Measurements from ENCODE around the gene ADAMTSL2.

The ADAMTSL2 gene

DNA sequence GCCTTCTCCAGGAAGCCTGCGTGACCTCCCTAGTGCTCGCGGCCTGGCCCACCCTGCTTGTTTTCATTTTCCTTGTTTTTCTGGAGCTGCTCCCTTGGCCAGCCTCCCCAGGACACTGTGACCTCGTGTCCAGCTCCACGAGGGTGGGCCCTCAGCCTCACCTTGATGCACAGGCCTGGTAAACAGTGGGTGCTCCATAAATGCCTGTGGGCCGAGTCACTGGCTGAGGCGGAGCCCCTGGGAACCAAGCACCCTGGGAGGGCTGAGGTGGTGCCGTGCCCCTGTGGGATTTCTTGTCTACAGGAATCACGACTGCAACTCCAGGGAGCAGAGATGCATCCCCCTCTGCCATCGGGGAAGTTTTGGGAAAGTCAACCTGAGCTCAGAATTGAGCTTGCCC, 57.5 kb downstream of the ADAMTSL2 start:
- DNase-seq: no peak

DNA sequence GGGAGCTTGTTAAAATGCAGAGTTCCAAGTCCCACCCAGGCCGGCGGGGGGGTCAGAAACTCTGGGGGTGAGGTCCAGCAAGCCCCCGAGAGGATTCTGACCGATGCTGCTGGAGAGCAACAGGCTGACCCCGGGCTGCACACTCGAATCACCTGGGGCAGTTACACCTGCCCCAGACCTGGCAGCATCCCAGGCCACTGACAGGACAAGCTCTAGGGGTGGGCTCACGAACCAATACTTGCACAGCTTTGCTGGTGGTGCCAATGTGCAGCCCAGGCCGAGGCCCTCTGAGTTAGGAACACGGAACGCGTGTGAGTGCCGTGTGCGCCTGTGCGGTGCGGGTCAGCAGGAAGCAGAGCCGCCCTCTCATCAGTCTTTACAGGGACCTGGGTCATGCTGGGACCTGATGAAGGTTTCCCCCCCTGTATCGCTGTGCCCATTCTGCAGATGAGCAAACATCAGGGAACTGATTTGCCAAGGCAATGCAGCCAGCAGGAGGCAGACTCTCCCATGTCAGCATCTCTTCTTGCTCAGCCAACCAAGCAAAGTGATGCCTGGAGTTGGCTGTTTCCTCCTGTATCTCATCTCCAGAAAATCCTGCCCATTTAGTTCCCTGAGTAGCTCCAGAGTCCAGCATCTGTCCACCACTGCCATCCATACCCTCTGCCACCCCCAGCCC, 58.4 kb downstream of the ADAMTSL2 start:
- peak in 1 of 5 donors; percentile 10 for DNase-seq

DNA sequence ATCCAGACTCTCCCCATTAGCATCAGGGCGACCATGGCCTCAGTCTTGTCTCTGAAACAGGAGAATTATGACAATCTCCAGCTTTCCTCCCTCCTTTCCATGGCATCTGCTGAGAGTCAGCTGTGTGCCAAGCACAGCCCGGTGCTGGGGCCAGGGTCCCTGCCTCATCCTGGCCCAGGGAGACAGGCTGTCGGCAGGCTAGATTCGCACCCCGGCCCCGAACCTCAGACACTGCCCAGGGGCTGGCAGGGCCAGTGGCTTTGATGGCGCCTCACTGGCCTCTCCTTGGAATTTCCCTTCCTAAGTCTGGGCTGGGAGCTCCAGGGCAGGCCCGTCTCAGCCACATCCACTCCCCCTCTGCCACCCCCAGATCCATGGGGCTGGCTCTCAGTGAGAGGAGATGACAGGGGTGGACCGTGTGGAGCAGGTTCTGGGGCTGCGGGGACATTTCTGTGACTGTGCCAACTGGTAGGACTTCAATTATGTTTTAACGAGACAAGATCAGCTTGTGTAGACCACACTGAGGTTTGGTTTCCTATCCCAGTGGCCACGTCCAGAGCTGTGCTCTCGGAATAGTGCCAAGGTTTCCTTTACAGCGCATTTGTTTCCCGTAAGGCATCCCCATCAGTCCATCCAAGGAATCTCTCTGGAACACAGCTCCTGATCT, 59.2 kb downstream of the ADAMTSL2 start:
- no peak for DNase-seq

DNA sequence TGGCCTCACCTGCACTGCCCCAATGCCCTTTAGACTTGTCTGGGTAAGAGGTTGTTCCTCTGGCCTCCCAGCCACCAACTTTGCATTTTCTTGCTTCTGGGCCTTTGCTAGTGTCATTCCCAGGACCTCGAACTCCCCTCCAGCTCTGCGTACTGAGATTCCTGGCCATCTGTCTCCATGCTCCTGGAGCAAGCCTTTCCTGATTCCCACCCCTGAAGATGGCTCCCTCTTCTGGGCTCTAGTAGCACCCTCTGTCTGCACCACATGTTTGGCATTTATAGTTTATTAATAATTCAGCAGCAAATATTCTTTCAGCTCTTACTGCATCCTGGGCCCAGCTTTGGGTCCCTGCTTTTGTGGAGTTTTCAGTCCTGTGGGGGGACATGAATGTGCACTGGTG, 59.8 kb downstream of the ADAMTSL2 start:
- no peak for DNase-seq

DNA sequence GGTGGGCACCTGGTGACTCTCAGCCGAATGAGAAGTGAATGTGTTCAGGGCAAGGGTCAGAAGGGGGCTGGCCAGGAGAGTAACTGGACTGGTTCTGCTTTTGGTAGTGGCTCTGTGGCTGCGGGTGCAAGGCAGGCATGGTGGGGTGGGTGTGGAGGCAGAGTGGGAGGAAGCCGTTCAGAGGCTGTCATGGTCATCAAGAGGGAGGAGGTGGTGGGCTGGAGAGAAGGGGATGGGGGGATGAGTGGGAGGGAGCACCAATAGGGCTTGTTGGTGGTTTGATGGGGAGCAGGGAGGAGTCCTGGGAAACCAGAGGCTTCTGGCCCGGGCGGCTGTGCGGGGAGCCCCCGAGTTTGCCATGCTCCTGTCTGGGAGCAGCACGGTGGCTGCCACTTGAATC, 61.4 kb downstream of the ADAMTSL2 start:
- DNase-seq: no peak

DNA sequence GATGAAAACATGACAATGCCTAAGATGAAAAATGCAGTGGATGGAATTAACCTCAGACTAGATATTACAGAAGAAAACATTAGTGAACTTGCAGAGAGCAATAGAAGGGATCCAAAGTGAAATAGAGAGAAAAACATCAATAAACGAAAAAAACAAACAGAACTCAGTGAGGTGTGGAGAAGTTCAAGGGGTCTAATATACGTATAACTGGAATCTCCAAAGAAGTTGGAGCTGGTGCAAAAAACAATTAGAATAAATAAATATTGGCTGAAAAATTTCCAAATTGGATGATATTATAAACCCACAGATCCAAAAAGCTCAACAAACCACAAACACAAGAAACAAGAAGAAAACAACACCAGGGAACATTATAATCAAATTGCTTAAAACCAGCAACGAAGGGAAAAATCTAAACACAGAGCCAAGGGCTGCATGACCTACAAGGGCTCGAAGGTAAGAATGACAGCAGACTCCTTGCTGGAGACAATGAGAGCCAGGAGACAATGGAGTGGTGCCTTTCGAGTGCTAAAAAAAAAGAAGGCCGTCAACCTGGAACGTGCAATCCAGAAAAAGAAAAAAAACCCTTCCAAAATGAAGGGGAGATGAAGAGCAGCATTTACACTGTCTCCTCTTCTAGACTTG, 62.9 kb downstream of the ADAMTSL2 start:
- no peak for DNase-seq

DNA sequence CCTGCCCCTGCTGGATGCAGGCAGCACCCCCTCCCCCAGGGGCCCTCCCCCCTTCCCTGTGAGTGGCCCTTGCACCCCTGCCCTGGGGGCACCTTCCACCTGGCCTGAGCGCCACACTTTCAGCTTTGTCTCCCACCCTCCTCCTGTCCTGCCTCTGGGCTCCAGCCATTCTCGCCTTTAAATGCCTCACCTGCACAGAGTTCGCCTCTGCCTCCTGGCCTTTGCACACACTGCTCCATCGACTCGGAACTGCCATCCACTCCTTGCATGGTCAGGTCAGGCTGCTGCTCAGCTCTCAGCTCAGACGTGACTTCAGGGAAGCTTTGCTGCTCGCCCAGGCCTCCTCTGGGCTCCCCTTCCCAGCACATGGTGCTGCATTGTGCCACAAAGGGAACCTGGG, 64.5 kb downstream of the ADAMTSL2 start:
- DNase-seq: no peak

DNA sequence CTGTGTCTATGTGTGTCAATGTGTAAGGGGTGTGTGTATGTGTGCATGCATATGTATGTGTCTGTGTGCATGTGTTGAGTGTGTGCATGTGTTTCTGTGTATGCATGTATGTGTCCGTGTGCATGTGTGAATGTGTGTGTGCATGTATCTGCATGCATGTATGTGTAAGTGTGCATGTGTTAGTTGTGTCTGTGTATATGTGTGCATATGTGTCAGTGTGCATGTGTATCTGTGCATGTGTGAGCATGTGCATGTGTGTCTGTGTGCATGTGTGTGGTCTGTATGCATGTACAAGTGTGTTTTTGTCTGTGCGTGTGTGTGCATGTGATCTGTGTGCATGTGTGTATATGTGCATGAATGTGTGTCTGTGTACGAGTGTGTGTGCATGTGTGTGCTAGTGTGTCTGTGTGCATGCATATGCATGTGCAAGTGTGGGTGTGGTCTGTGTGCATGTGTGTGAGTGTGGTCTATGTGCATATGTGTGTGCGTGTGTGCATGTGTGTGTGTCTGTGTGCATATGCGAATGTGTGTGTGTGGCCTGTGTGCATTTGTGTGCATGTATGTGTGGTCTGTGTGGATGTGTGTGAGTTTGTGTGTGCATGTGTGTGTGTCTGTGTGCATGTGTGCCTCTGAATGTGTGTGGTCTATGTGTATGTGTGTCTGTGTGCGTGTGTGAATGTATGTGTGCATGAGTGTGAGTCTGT, 65.1 kb downstream of the ADAMTSL2 start:
- no peak for DNase-seq

DNA sequence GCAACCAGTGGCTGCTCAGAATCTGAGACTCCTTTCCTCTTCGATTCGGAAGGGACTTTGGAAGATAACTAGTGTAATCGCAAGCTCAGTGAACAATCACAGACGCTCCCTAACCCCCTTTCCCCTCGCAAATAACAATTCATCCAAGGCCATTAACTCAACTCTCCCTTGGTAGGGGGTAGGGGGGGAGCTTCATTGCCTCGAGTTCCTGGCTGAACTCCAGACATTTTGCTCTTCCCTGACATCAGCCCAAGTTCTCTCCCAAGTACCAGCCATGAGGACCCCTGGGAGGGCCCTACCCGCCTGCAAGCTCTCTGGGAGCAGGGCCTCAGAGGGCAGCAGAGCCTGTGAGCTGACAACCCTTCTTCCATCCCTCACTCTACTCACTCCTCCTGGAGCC, 66.2 kb downstream of the ADAMTSL2 start:
- no peak for DNase-seq

DNA sequence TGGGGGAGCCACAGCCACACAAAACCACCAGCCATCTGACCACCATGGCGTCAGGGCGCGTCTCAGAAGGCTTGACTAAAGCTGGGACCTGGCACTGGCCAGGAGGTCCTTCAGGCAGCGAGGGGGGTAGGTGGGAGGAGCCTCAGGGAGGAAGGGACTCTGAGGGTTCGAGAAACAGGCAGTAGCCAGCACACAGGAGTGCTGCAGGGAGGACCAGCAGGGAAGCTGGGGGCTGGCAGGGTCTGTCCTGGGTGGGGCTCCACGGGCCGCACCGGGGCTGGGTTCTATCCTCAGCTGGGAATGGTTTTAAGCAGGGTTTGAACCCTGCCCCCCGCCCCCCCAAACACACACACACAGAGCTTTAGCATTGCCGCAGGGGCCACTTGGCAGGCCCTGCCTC, 67.2 kb downstream of the ADAMTSL2 start:
- DNase-seq: no peak

DNA sequence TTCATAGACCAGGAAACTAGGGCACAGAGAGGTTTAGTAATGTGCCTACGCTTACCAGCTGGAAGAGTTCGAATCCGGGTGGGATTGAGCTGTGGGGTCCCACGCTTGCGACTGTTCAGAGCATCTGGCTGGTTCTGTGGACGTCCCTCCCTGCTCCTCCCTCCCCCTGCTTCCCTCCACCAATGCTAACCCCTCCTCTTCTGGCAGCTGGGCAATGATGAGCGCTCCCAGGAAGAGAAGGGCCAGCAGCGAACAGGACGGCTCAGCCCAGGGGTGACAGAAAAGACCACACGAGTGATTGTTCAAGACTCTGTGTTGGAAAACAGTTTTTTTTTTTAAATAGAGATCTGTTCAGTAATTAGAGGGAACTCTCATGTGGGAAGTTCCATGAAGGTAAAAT, 67.8 kb downstream of the ADAMTSL2 start:
- no peak for DNase-seq

DNA sequence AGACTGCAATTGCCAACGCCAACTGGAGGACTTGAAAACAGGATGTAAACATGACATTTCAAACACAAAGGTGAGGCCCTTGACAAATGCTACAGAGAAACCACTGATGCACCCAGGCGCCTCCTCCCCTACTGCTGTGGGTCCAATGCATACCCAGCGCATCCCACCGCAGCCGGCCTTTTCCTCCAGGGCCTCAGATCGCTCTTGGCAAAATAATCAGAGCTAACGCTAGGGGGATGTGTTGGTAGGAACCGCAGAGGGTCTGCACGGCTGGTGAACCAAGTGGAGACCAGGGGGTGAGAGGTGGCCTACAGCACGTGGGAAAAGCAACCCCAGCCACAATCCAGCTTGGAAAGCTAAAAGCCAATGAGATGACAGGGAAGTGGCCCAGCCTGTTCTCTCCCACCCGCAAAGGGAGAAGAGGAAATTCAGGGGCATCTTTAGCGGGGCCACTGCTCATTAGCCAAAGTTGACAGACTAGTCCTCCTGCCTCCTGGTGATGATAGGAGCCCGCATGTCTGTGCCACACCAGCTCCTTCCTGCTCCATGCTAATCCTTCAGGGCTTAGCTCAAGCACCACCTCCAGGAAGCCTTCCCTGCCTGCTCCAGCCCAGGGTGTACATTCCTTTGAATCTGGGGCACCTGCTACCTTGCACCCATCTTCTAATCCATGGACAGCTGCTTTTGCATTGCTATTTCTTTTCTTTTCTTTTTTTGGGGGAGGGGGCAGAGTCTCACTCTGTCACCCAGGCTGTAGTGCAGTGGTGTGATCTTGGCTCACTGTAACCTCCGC, 68.8 kb downstream of the ADAMTSL2 start:
- DNase-seq: no peak

DNA sequence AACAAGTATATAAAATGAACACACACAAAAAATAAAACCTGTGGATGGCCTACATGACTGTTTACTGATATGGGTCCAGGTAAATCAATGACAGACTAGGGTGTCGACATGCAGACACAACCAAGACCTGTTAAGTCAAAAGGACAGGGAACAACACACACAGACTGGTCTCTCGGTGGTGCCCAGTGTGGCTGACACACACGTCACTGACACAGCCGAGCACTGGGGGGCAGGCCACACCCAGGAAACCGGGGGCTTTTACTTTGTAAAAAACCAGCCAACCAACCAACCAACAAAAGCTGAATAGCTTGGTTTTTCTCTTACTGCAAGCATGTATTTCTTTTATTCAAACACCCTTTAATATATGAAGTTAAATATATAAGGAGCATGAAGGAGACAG, 69.7 kb downstream of the ADAMTSL2 start:
- DNase-seq: peak in 1 of 5 donors; percentile 13

DNA sequence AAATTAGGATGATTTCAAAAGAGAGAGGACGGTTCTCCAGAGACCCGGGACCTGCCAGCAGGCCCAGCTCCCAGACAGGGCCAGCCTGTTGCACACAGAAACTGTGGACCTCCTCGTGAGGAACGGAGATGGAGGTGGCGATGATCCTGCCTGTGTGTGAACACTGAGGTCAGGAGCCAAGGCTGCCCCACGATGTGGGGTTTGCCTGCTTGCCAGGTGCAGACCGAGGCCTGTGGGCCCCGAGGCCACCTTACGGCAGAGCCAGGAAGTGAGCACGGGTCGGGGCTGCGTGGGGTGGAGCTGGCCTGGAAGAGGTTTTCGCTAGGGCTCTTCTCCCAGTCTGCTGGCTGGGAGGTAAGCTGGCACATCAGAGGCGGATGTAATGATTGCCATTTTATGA, 70.4 kb downstream of the ADAMTSL2 start:
- no peak for DNase-seq

DNA sequence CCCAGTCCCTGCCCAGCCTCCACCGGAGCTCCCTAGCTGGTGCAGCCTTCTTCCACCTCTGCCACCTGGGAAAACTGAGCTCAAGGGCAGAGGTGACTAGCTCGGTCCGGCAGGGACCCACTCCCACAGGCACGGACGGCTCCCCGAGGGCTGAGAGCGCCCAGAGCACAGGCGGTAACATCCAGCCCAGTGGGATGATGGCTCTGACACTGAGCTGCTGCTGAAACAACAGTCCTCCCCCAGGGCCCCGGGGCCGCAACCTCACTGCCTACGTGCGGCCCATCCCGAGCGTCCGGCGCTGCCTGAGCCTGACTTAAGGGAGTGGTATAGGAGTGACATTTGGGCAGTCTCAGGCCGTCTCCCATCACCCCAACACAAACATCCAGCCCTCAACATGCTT, 70.9 kb downstream of the ADAMTSL2 start:
- DNase-seq: no peak

DNA sequence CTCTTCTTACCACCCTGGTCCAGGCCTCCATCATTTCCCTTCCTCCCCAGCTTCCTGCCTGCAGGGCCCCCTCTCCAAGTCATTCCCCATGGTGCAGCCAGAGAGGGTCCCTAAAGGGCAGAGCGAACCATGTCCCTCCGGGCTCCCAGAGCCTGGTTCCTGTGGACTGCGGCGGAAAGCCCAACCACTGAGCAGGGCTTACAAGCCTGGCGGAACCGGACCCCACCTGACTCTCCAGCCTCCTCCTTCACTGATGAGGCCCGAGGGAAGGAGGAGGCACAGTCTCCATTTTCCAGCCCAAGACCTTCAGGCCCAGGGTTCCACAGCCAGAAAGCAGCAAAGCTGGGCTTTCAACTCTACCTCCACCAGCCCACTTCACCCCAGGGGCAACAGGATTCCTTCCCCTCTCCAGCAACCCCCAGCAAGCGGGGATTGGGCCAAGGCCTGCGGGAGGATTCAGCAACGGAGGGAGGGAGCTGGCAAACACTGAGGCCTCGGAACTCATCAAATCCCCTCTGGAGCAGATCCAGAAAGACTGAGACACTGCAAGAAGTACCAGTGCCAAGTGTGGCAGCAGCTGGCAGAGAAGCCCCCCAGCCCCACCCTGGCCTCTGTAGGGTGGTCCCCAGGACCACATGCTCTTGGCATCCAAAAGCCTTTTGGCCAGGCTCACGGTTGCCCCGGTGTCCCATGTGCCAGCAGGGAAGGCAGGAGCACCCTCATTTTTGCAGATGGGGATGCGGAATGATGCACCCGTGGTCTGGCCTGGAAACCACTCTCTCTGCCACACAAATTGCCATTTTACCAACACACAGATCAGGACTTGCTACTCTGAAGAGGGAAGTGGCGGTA, 71.6 kb downstream of the ADAMTSL2 start:
- no peak for DNase-seq

DNA sequence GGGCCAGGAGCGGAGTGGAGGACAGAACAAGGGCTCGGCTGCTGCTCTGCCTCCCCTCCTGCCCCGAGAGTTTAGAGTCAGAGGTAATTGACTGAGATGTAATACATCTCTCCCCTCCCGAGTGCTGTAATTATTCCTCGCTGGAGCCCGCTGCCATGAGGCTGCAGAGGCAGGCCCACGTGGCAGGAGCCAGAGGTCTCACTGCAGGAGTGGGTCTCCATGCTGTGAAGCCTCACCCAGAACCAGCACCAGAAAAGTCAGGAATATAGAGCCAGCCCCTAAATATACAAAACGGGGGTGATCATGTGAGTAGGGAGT, 72.2 kb downstream of the ADAMTSL2 start:
- no peak for DNase-seq

DNA sequence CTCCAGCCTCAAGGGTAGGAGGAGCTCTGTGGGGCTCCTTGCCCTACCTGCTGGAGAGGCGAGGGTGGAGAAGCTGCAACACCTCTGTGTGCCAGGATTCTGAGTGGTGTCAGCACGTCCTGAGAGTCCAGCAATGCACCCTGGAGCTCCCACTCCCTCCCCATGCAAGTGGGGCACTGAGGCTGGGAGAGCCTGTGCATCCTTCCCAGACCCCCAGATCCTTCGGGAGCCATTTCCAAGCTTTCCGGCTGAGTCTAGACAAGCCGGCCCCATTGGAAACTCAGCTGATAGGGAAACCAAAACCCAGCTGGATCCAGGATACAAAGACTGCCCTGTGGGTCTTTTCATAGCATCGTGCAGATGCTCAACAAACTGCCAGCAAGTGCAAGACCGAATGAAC, 72.9 kb downstream of the ADAMTSL2 start:
- DNase-seq: no peak

DNA sequence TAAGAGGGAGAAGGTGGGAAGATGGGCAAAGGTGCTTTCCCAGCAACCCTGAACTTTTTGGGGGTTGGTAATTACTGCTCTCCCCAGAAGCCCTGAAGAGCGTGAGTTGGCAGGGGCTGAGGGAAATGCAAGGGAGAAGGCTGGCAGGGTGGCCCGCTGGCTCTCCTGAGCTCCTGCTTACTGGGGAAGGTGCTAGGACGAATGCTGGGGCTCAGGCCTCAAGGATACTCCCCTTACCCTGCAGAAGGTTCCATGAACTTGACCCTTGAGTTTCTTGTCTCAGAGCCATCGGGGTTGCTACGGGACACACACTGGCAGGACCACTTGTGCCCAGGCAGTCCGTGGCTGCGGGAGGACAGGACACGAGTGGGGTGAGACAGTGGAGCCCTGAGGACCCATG, 73.5 kb downstream of the ADAMTSL2 start:
- no peak for DNase-seq

DNA sequence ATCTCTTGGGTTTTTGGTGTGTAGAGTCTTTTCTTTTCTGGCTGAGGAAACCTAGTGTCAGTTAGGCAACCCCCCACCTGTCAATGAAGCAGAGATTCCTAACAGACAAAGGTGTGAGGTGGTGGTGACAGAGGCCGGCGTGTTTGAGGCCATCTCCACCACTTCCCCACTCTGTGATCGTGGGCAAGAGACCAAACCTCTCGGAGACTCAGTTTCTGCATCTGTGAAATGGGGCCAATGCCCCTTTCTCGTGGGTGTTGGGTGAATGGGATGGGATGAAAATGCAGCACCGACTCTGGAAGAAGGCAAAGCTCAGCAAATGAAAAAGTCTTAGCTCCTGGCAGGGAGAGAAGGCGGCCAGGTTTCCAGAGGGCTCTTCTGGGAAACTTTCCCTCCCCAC, 73.9 kb downstream of the ADAMTSL2 start:
- DNase-seq: no peak

DNA sequence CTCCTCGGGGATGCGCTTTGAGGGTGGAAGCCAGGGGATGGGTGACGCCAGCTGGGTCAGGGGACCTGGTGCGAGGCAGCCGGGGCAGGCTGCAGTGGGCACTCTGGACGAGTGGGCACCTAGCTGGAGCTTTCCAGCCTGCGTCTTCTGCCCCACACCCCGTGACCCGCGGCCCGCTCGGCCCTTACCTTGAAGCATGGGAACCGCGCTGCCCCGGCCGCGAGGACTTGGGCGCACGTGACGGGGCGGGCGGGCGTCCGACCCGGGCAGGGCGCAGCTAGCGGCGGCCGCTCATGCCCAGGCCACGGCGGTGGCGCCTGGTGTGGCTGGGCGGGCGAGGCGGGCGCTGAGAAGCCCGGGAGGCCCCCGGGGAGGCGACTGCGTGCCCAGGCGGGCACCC, 74.4 kb downstream of the ADAMTSL2 start:
- DNase-seq: no peak
